ENCODE results near the gene AUTS2. TPM values are rescaled to one million over a fixed set of nuclear protein-coding genes. Genes with fewer than 3 reads are reported as not detected.
"Not testable (repeated sequence)": the region's sequence is repeated elsewhere in the genome, so short reads cannot be mapped to it uniquely, and the experiment has no call there.

The AUTS2 gene
- total RNA-seq, 1 experiment from 2014 or later: not detected

DNA sequence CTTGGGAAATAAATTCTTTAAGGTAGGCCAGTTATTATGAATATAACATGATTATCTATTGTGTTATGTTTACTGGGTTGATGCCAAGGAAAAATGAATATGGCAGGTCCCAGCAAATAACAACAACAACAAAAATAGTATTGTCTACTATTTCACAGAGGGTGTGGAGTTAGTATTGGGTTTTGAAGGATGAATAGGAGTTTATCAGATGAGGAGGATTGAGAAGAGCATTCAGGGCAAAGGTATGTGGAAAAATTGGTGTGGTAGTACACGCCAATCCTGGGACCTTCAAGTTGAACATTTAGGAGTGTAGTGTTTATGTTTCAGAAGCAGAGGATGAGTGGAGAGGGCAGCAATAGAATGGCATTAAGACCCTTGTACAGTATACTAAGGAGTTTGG, 671.9 kb downstream of the AUTS2 start:
- BruUV-seq (replicated peaks): no TSS peak
- no peak for DNase-seq
- TF ChIP-seq, protein P1, sequence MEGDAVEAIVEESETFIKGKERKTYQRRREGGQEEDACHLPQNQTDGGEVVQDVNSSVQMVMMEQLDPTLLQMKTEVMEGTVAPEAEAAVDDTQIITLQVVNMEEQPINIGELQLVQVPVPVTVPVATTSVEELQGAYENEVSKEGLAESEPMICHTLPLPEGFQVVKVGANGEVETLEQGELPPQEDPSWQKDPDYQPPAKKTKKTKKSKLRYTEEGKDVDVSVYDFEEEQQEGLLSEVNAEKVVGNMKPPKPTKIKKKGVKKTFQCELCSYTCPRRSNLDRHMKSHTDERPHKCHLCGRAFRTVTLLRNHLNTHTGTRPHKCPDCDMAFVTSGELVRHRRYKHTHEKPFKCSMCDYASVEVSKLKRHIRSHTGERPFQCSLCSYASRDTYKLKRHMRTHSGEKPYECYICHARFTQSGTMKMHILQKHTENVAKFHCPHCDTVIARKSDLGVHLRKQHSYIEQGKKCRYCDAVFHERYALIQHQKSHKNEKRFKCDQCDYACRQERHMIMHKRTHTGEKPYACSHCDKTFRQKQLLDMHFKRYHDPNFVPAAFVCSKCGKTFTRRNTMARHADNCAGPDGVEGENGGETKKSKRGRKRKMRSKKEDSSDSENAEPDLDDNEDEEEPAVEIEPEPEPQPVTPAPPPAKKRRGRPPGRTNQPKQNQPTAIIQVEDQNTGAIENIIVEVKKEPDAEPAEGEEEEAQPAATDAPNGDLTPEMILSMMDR (IDR thresholded peaks at IDR 0.05; ENCODE audit: unreplicated experiment): no peak
- peaks cover 5% of the 10 kb centered on the region for H3K9me3 Mint-ChIP-seq (ENCODE audit: low read depth, unreplicated experiment)
- intact Hi-C loops (cut with micrococcal nuclease; ENCODE audit: unreplicated experiment): no loop called here
- H3K27ac Mint-ChIP-seq (ENCODE audit: unreplicated experiment): no peak overlapping the region
- H3K27me3 Mint-ChIP-seq (ENCODE audit: unreplicated experiment): no peaks in the 10 kb centered on the region
- H3K4me1 Mint-ChIP-seq (ENCODE audit: low read depth, unreplicated experiment): no peaks in the 10 kb centered on the region
- no peak overlapping the region for H3K4me3 Mint-ChIP-seq (ENCODE audit: low read depth, unreplicated experiment)
- no peaks in the 10 kb centered on the region for H3K36me3 Mint-ChIP-seq (ENCODE audit: insufficient read depth, unreplicated experiment)
- CTCF ChIA-PET: no interaction called here

DNA sequence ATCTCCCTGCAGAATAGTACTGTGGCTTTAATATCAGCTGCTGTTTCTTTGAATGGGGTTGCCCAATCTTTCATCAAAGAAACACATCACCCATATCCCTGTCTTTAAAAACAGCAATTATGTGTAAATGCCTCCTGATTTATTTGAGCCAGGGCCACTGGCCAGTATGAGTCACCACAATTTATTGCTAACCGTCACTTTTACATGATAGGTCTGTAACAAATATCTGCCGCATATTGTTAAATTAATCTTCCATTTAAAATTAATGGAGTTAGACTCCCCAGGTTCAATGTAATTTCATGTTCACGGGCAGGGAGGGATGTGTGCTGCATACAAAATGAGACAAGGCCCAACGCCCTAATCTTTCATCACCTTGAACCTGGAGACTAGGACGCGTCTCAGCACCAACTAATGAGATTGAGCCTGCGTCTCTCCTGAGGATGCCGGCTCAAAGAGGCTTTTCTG, 673.4 kb downstream of the AUTS2 start:
- peaks cover 5% of the 10 kb centered on the region for H3K9me3 Mint-ChIP-seq (ENCODE audit: low read depth, unreplicated experiment)
- TF ChIP-seq, protein P1 (IDR thresholded peaks at IDR 0.05; ENCODE audit: unreplicated experiment): no peak
- H3K4me3 Mint-ChIP-seq (ENCODE audit: low read depth, unreplicated experiment): no peak overlapping the region
- CTCF ChIA-PET: no interaction called here
- intact Hi-C loops (cut with micrococcal nuclease; ENCODE audit: unreplicated experiment): no loop called here
- H3K4me1 Mint-ChIP-seq (ENCODE audit: low read depth, unreplicated experiment): no peaks in the 10 kb centered on the region
- no peak overlapping the region for H3K27ac Mint-ChIP-seq (ENCODE audit: unreplicated experiment)
- no TSS peak for BruUV-seq (replicated peaks)
- DNase-seq: no peak
- H3K27me3 Mint-ChIP-seq (ENCODE audit: unreplicated experiment): no peaks in the 10 kb centered on the region
- no peaks in the 10 kb centered on the region for H3K36me3 Mint-ChIP-seq (ENCODE audit: insufficient read depth, unreplicated experiment)

DNA sequence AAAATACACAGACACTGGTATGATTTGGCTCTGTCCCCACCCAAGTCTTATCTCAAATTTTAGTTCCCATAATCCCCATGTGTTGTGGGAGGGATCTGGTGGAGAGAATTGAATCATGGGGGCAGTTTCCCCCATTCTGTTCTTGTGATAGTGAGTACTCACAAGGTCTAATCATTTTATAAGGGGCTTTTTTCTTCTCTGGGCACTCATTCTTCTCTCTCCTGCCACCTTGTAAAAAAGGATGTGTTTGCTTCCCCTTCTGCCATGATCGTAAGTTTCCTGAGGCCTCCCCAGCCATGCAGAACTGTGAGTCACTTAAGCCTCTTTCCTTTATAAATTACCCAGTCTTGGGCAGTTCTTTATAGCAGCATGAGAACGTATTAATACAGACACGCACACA, 677.3 kb downstream of the AUTS2 start:
- H3K4me3 Mint-ChIP-seq (ENCODE audit: low read depth, unreplicated experiment); DNase-seq; H3K36me3 Mint-ChIP-seq (ENCODE audit: insufficient read depth, unreplicated experiment); H3K27me3 Mint-ChIP-seq (ENCODE audit: unreplicated experiment); intact Hi-C loops (cut with micrococcal nuclease; ENCODE audit: unreplicated experiment); H3K27ac Mint-ChIP-seq (ENCODE audit: unreplicated experiment); H3K4me1 Mint-ChIP-seq (ENCODE audit: low read depth, unreplicated experiment); BruUV-seq (replicated peaks); H3K9me3 Mint-ChIP-seq (ENCODE audit: low read depth, unreplicated experiment); CTCF ChIA-PET: not testable (repeated sequence)

DNA sequence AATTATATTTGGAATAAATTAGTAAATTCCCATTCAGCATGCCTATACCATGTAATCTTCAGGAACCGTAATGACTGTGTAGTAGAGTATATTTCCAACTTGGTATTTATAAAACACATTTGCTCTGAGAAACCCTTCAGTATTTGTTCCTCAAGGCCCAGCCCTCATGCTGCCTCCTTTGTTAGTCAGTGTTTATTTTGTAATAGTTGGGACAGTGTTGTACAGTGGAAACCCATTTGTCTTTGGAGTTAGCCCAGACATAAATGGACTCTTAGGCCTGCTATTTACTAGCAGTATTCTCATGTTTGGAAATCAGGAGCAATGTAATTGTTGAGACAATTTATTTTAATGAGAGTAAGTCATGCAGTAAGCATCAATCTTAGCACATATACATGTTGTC, 686.9 kb downstream of the AUTS2 start:
- TF ChIP-seq, protein P1 (IDR thresholded peaks at IDR 0.05; ENCODE audit: unreplicated experiment): no peak
- H3K4me3 Mint-ChIP-seq (ENCODE audit: low read depth, unreplicated experiment): no peak overlapping the region
- BruUV-seq (replicated peaks): no TSS peak
- H3K27me3 Mint-ChIP-seq (ENCODE audit: unreplicated experiment): no peaks in the 10 kb centered on the region
- H3K27ac Mint-ChIP-seq (ENCODE audit: unreplicated experiment): no peak overlapping the region
- H3K36me3 Mint-ChIP-seq (ENCODE audit: insufficient read depth, unreplicated experiment): no peaks in the 10 kb centered on the region
- H3K4me1 Mint-ChIP-seq (ENCODE audit: low read depth, unreplicated experiment): no peaks in the 10 kb centered on the region
- intact Hi-C loops (cut with micrococcal nuclease; ENCODE audit: unreplicated experiment): no loop called here
- H3K9me3 Mint-ChIP-seq (ENCODE audit: low read depth, unreplicated experiment): peaks cover 9% of the 10 kb centered on the region
- no peak for DNase-seq
- CTCF ChIA-PET: no interaction called here

DNA sequence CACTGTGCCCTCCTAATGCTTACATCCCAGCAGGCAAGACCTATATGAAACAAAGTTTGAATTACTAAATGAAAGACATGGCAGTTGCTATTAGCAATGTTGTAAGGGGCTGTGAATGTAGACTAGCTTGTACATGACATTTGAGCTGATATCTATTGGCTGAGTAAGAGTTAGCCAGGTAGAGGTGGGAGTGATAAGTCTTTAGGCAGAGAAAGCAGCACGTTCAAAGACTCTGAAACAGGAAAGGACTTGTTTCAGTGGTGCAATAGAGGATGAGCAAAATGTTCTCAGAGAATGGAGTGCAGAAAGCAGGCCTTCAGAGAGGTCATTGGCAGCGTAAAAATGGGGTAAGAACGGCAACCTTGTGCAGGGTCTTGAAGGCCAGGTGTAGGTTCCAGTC, 687.6 kb downstream of the AUTS2 start:
- no peak overlapping the region for H3K4me3 Mint-ChIP-seq (ENCODE audit: low read depth, unreplicated experiment)
- H3K27me3 Mint-ChIP-seq (ENCODE audit: unreplicated experiment): no peaks in the 10 kb centered on the region
- intact Hi-C loops (cut with micrococcal nuclease; ENCODE audit: unreplicated experiment): no loop called here
- no peaks in the 10 kb centered on the region for H3K4me1 Mint-ChIP-seq (ENCODE audit: low read depth, unreplicated experiment)
- no peaks in the 10 kb centered on the region for H3K36me3 Mint-ChIP-seq (ENCODE audit: insufficient read depth, unreplicated experiment)
- BruUV-seq (replicated peaks): no TSS peak
- DNase-seq: no peak
- CTCF ChIA-PET: no interaction called here
- TF ChIP-seq, protein P1 (IDR thresholded peaks at IDR 0.05; ENCODE audit: unreplicated experiment): no peak
- peaks cover 9% of the 10 kb centered on the region for H3K9me3 Mint-ChIP-seq (ENCODE audit: low read depth, unreplicated experiment)
- H3K27ac Mint-ChIP-seq (ENCODE audit: unreplicated experiment): no peak overlapping the region
